Thyroid gland (tissue), 4 donors: ENCODE results near the gene MPP1.

Source experiments
- POLR2A ChIP-seq, 2 donors: fragments of 450-650 bp; IDR thresholded peaks; one replicate each; pipeline ENCODE4 v1.6.1; 2017; ENCODE audit warnings: antibody characterized with exemption in 2 of 2, mild to moderate bottlenecking in 2 of 2, moderate library complexity in 1 of 2
- TF ChIP-seq, protein P1 (sequence below), 6 experiments: fragments of 200-600 bp in 3 of 6; fragments of 450-650 bp in 3 of 6; sonication (generic) in 3 of 6; IDR thresholded peaks; one replicate each; pipeline ENCODE4 v1.5.1; 2016 to 2019; ENCODE audit warnings: antibody characterized with exemption in 6 of 6, mild to moderate bottlenecking in 2 of 6, inconsistent platforms in 1 of 6, moderate library complexity in 1 of 6

DNA sequence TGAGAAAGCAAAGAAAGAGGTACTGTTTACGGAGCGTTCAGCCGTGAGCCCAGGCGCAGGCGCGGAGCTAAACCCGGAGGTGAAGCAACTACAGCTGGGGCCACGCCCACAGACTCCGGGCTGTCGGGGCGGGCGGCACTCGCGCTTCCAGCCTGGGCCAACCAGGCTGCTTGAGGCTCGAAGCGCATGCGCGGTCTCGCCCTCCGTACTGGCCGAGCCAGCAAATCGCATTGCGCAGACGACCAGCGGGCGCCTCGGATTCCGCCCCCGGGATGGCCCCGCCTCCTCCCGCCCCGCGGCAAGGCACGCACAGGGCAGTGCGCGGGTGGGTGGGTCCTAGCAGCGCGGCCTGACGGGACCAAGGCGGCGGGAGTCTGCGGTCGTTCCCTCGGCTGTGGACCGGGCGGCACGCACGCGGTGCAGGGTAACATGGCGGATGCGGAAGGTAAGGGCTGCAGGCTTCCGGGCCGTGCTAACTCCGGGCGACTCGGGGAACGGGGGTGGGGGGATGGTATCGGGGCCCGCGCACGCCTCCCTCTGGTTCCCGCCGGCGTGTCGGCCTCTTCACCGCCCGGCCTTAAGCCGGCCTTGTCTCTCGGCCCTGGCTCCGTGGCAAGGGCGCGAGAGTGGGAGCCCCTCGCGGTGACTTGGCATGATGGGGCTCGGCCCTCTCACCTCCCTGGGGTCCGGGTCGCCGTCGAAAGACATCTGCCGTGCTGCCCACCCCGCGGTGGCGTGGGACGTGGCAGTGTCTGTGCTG, 42.6 kb downstream of the MPP1 start, which contains the start of gene DKC1:
- TF ChIP-seq, protein P1, sequence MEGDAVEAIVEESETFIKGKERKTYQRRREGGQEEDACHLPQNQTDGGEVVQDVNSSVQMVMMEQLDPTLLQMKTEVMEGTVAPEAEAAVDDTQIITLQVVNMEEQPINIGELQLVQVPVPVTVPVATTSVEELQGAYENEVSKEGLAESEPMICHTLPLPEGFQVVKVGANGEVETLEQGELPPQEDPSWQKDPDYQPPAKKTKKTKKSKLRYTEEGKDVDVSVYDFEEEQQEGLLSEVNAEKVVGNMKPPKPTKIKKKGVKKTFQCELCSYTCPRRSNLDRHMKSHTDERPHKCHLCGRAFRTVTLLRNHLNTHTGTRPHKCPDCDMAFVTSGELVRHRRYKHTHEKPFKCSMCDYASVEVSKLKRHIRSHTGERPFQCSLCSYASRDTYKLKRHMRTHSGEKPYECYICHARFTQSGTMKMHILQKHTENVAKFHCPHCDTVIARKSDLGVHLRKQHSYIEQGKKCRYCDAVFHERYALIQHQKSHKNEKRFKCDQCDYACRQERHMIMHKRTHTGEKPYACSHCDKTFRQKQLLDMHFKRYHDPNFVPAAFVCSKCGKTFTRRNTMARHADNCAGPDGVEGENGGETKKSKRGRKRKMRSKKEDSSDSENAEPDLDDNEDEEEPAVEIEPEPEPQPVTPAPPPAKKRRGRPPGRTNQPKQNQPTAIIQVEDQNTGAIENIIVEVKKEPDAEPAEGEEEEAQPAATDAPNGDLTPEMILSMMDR (IDR thresholded peaks at IDR 0.05): peak in 2 of 6 experiments; percentile 4 to 11
- TF ChIP-seq POLR2A (IDR thresholded peaks at IDR 0.05): peak in 1 of 2 donors; percentile 71
